ENCODE measurements around the gene CEP350. TPM values are rescaled to one million over a fixed set of nuclear protein-coding genes. Genes with fewer than 3 reads are reported as not detected.
A peak's percentile ranks its signal among the peaks of the same experiment; 100 is the strongest.

The CEP350 gene
- polyA plus RNA-seq, 10 donors = 23.1 to 39.9 (median 29.8) TPM

GRCh38 chr1:180154325-180155181 is 199.9 kb downstream of the CEP350 start, which contains the start of gene QSOX1:
Gene QSOX1, plus strand, starts transcription at chr1:180154869. Its CDS starts 39 bp downstream, at chr1:180154908.
- DNase-seq = peak; percentile 87 to 98 (median 92)

- DNase-seq = peak in 1 of 3 donors; percentile 51
These were observed 200.6 kb downstream of the CEP350 start for GRCh38 chr1:180155182-180155682.

GRCh38 chr1:180156201-180156600 is 201.6 kb downstream of the CEP350 start:
- no peak for DNase-seq

- no peak for DNase-seq
These were observed 202.1 kb downstream of the CEP350 start for GRCh38 chr1:180156631-180157091.

- no peak for DNase-seq
These were observed 202.5 kb downstream of the CEP350 start for GRCh38 chr1:180157108-180157507.

GRCh38 chr1:180157576-180158057 is 203.0 kb downstream of the CEP350 start:
- DNase-seq = no peak

- no peak for DNase-seq
These were observed 203.8 kb downstream of the CEP350 start for GRCh38 chr1:180158149-180159147.

GRCh38 chr1:180160357-180160756 is 205.7 kb downstream of the CEP350 start:
- no peak for DNase-seq

- DNase-seq = no peak
These were observed 208.4 kb downstream of the CEP350 start for GRCh38 chr1:180163041-180163440.

Other genes starting within 250 kb of the CEP350 start
- gene FAM163A, start 211.5 kb upstream of the CEP350 start, polyA plus RNA-seq (ENCODE audit: insufficient read length in 10 of 10) = under 1 TPM in 9 of 10 donors, not detected in 1; 0.05 to 0.76 (median 0.26) TPM
- 10 to 100 TPM; 23.6 to 38.8 (median 30.7) TPM for gene TOR1AIP2, start 77.0 kb upstream of the CEP350 start, polyA plus RNA-seq (ENCODE audit: insufficient read length in 10 of 10)
- gene TOR1AIP1, start 72.5 kb upstream of the CEP350 start, polyA plus RNA-seq (ENCODE audit: insufficient read length in 10 of 10) = 10 to 100 TPM; 45.2 to 65.1 (median 52.2) TPM
- gene QSOX1, start 200.1 kb downstream of the CEP350 start, polyA plus RNA-seq (ENCODE audit: insufficient read length in 10 of 10) = 10 to 100 TPM; 18.7 to 43.2 (median 28.5) TPM